HEK293 (cell line): ENCODE data around the gene KBTBD8.

Experiments
- CTCF ChIA-PET: fragments of 350-600 bp; formaldehyde crosslinking; extraction: SDS; loops from one replicate; lab custom pipeline; 2021; ENCODE audit warnings: antibody characterized with exemption; lab: Yijun Ruan, JAX
- POLR2A ChIA-PET: fragments of 300-600 bp; formaldehyde crosslinking; extraction: SDS; loops from one replicate; lab custom pipeline; 2020; ENCODE audit warnings: antibody characterized with exemption, inconsistent platforms; lab: Yijun Ruan, JAX
- H3K27ac ChIP-seq: fragments of 200-500 bp; sonication (Bioruptor generic); 2 replicates; pipeline ENCODE4 v1.5.1; 2014; ENCODE audit warnings: low read depth, low read length, control low read depth, inconsistent platforms; ENCODE audit errors: extremely low read depth
- H3K36me3 ChIP-seq, 2 experiments: fragments of 200-500 bp in 1 of 2; sonication (Bioruptor generic) in 1 of 2; 1 replicate in 1 of 2; 2 replicates in 1 of 2; pipeline ENCODE4 v1.5.1; 2014 to 2017; ENCODE audit warnings: inconsistent platforms in 2 of 2, low read length in 2 of 2; ENCODE audit not compliant: control insufficient read depth in 2 of 2, insufficient read depth in 1 of 2
- H3K4me1 ChIP-seq: fragments of 200-500 bp; sonication (Bioruptor generic); 2 replicates; pipeline ENCODE4 v1.5.1; 2014; ENCODE audit warnings: mild to moderate bottlenecking, low read length, inconsistent platforms; ENCODE audit not compliant: control insufficient read depth, insufficient read depth
- H3K4me3 ChIP-seq: 2 replicates; pipeline ENCODE4 v1.5.1; 2011; ENCODE audit warnings: low read depth, mild to moderate bottlenecking, control low read depth, low read length, moderate library complexity
- H3K9me3 ChIP-seq: fragments of 200-500 bp; sonication (Bioruptor generic); 2 replicates; pipeline ENCODE4 v1.5.1; 2014; ENCODE audit warnings: low read depth, low read length, inconsistent platforms; ENCODE audit not compliant: control insufficient read depth, insufficient read depth
- GLIS2 ChIP-seq: fragments of 450-650 bp; formaldehyde crosslinking; IDR thresholded peaks from 2 replicates; pipeline ENCODE4 v1.5.1; 2016; ENCODE audit warnings: missing biosample characterization, missing genetic modification characterization
- HOXD13 ChIP-seq: sonication (generic); formaldehyde crosslinking; IDR thresholded peaks from 2 replicates; pipeline ENCODE4 v1.8.0; 2022; ENCODE audit warnings: missing genetic modification reagents, borderline replicate concordance
- MEIS1 ChIP-seq: sonication (generic); formaldehyde crosslinking; IDR thresholded peaks from 2 replicates; pipeline ENCODE4 v1.8.1; 2022; ENCODE audit warnings: missing genetic modification reagents, mild to moderate bottlenecking, borderline replicate concordance
- MYNN ChIP-seq: fragments of 450-650 bp; formaldehyde crosslinking; IDR thresholded peaks from 2 replicates; pipeline ENCODE4 v1.5.1; 2016; ENCODE audit warnings: missing biosample characterization, missing genetic modification characterization, borderline replicate concordance
- OVOL3 ChIP-seq: fragments of 450-650 bp; formaldehyde crosslinking; IDR thresholded peaks from 2 replicates; pipeline ENCODE4 v1.5.1; 2016; ENCODE audit warnings: missing biosample characterization, missing genetic modification characterization
- ZBTB49 ChIP-seq: fragments of 450-650 bp; formaldehyde crosslinking; IDR thresholded peaks from 2 replicates; pipeline ENCODE4 v1.5.1; 2016; ENCODE audit warnings: missing biosample characterization, missing genetic modification characterization, low read depth
- ZEB2 ChIP-seq: fragments of 450-650 bp; formaldehyde crosslinking; IDR thresholded peaks from 2 replicates; pipeline ENCODE4 v1.5.1; 2016; ENCODE audit warnings: missing biosample characterization, missing genetic modification characterization
- ZFHX2 ChIP-seq: fragments of 450-650 bp; formaldehyde crosslinking; conservative IDR thresholded peaks from 2 replicates; pipeline ENCODE4 v1.5.1; 2016; ENCODE audit warnings: missing biosample characterization, missing genetic modification characterization
- ZNF146 ChIP-seq: fragments of 450-650 bp; formaldehyde crosslinking; IDR thresholded peaks from 2 replicates; pipeline ENCODE4 v1.5.1; 2016; ENCODE audit warnings: missing biosample characterization, missing genetic modification characterization
- ZNF155 ChIP-seq: fragments of 450-650 bp; formaldehyde crosslinking; IDR thresholded peaks from 2 replicates; pipeline ENCODE4 v1.5.1; 2016; ENCODE audit warnings: missing biosample characterization, missing genetic modification characterization
- ZNF239 ChIP-seq: fragments of 450-650 bp; formaldehyde crosslinking; IDR thresholded peaks from 2 replicates; pipeline ENCODE4 v1.5.1; 2016; ENCODE audit warnings: missing biosample characterization, missing genetic modification characterization
- ZNF248 ChIP-seq: fragments of 450-650 bp; formaldehyde crosslinking; IDR thresholded peaks from 2 replicates; pipeline ENCODE4 v1.5.1; 2017; ENCODE audit warnings: missing biosample characterization, missing genetic modification characterization
- ZNF274 ChIP-seq, 2 experiments: fragments of 200-500 bp in 1 of 2; fragments of 450-650 bp in 1 of 2; sonication (Bioruptor generic) in 1 of 2; formaldehyde crosslinking in 1 of 2; IDR thresholded peaks; 2 replicates each; pipeline versions ENCODE4 v1.5.1 to v1.6.1; 2014 to 2016; ENCODE audit warnings: borderline replicate concordance in 1 of 2, inconsistent platforms in 1 of 2, low read length in 1 of 2, missing biosample characterization in 1 of 2, missing genetic modification characterization in 1 of 2
- ZNF302 ChIP-seq: fragments of 450-650 bp; formaldehyde crosslinking; IDR thresholded peaks from 2 replicates; pipeline ENCODE4 v1.5.1; 2016; ENCODE audit warnings: missing biosample characterization, missing genetic modification characterization, low read depth
- ZNF362 ChIP-seq: fragments of 450-650 bp; formaldehyde crosslinking; IDR thresholded peaks from 2 replicates; pipeline ENCODE4 v1.5.1; 2016; ENCODE audit warnings: missing biosample characterization, missing genetic modification characterization
- ZNF426 ChIP-seq: fragments of 450-650 bp; formaldehyde crosslinking; IDR thresholded peaks from 2 replicates; pipeline ENCODE4 v1.5.1; 2017; ENCODE audit warnings: missing biosample characterization, missing genetic modification characterization, mild to moderate bottlenecking, inconsistent platforms, moderate library complexity
- ZNF449 ChIP-seq: fragments of 450-650 bp; formaldehyde crosslinking; IDR thresholded peaks from 2 replicates; pipeline ENCODE4 v1.5.1; 2017; ENCODE audit warnings: missing biosample characterization, mild to moderate bottlenecking, missing genetic modification characterization, moderate library complexity
- ZNF514 ChIP-seq: fragments of 450-650 bp; formaldehyde crosslinking; IDR thresholded peaks from 2 replicates; pipeline ENCODE4 v1.5.1; 2016; ENCODE audit warnings: missing biosample characterization, missing genetic modification characterization
- ZNF544 ChIP-seq: fragments of 450-650 bp; formaldehyde crosslinking; IDR thresholded peaks from 2 replicates; pipeline ENCODE4 v1.5.0; 2017; ENCODE audit warnings: missing biosample characterization, missing genetic modification characterization
- ZNF548 ChIP-seq: fragments of 450-650 bp; formaldehyde crosslinking; IDR thresholded peaks from 2 replicates; pipeline ENCODE4 v1.5.1; 2016; ENCODE audit warnings: missing biosample characterization, missing genetic modification characterization
- ZNF626 ChIP-seq: fragments of 450-650 bp; sonication (Bioruptor Pico); formaldehyde crosslinking; IDR thresholded peaks from 2 replicates; pipeline ENCODE4 v1.5.1; 2018; ENCODE audit warnings: missing biosample characterization, missing genetic modification characterization, inconsistent platforms
- ZNF660 ChIP-seq: fragments of 450-650 bp; IDR thresholded peaks from 2 replicates; pipeline ENCODE4 v1.5.1; 2018; ENCODE audit warnings: missing biosample characterization, mild to moderate bottlenecking, missing genetic modification characterization
- ZNF664 ChIP-seq: fragments of 450-650 bp; formaldehyde crosslinking; IDR thresholded peaks from 2 replicates; pipeline ENCODE4 v1.5.1; 2016; ENCODE audit warnings: missing biosample characterization, missing genetic modification characterization
- ZNF785 ChIP-seq: fragments of 450-650 bp; formaldehyde crosslinking; IDR thresholded peaks from 2 replicates; pipeline ENCODE4 v1.5.1; 2016; ENCODE audit warnings: missing biosample characterization, missing genetic modification characterization
- ZNF837 ChIP-seq: fragments of 450-650 bp; formaldehyde crosslinking; IDR thresholded peaks from 2 replicates; pipeline ENCODE4 v1.5.1; 2016; ENCODE audit warnings: missing biosample characterization, missing genetic modification characterization
- ZNF843 ChIP-seq: fragments of 450-650 bp; formaldehyde crosslinking; IDR thresholded peaks from 2 replicates; pipeline ENCODE4 v1.5.1; 2016; ENCODE audit warnings: missing biosample characterization, missing genetic modification characterization
- ZXDB ChIP-seq: fragments of 450-650 bp; formaldehyde crosslinking; IDR thresholded peaks from 2 replicates; pipeline ENCODE4 v1.5.1; 2016; ENCODE audit warnings: missing biosample characterization, missing genetic modification characterization

Gene KBTBD8

GRCh38 chr3:67031986-67032385 lies 33.9 kb downstream of the KBTBD8 start:
- Histone ChIP-seq H3K36me3 (no peaks in the 10 kb centered on the region), H3K4me3 (no peak overlapping the region), H3K9me3 (no peaks in the 10 kb centered on the region), H3K4me1 (no peaks in the 10 kb centered on the region), H3K27ac (no peak overlapping the region)
- CTCF ChIA-PET, result no interaction called here
- TF ChIP-seq MEIS1 (CRISPR knock-in tag) (peak; percentile 82; the same call in 1 of the 2 replicates), HOXD13 (CRISPR knock-in tag) (no peak)
- POLR2A ChIA-PET, result no interaction called here

- no peaks in the 10 kb centered on the region for H3K4me1 ChIP-seq
- no peak overlapping the region for H3K4me3 ChIP-seq
- ChIA-PET POLR2A (no interaction called here), CTCF (no interaction called here)
- no peaks in the 10 kb centered on the region for H3K9me3 ChIP-seq
- no peak for TF ChIP-seq ZNF664 (tag by site-specific recombination)
- TF ChIP-seq ZNF544 (tag by site-specific recombination), result no peak
- TF ChIP-seq ZNF785 (tag by site-specific recombination), result no peak
- no peak for TF ChIP-seq MYNN (tag by site-specific recombination)
- no peak for TF ChIP-seq ZNF548 (tag by site-specific recombination)
- no peak for TF ChIP-seq ZNF302 (tag by site-specific recombination)
- TF ChIP-seq ZNF426 (tag by site-specific recombination), result no peak
- no peak for TF ChIP-seq ZNF155
- TF ChIP-seq ZNF837 (tag by site-specific recombination), result no peak
- no peak for TF ChIP-seq ZNF239 (tag by site-specific recombination)
- H3K36me3 ChIP-seq, result no peaks in the 10 kb centered on the region
- no peak overlapping the region for H3K27ac ChIP-seq
These were observed 35.0 kb downstream of the KBTBD8 start for GRCh38 chr3:67033079-67033478.

GRCh38 chr3:67034371-67034770 lies 36.3 kb downstream of the KBTBD8 start:
- POLR2A ChIA-PET, result no interaction called here
- no peaks in the 10 kb centered on the region for H3K9me3 ChIP-seq
- CTCF ChIA-PET, result no interaction called here
- TF ChIP-seq ZNF449 (no peak), ZNF362 (no peak), ZBTB49 (no peak)
- H3K27ac ChIP-seq, result no peak overlapping the region
- H3K4me3 ChIP-seq, result no peak overlapping the region
- no peaks in the 10 kb centered on the region for H3K36me3 ChIP-seq
- H3K4me1 ChIP-seq, result no peaks in the 10 kb centered on the region

GRCh38 chr3:67037615-67038014 lies 39.5 kb downstream of the KBTBD8 start:
- CTCF ChIA-PET, result interaction anchor here (0.6 to 2.5 kb wide), 4 partner anchors 35 to 760 kb away, joined by 3 to 19 read pairs (median 4); no protein-coding TSS in a partner anchor
- H3K9me3 ChIP-seq, result no peaks in the 10 kb centered on the region
- H3K27ac ChIP-seq, result no peak overlapping the region
- H3K4me3 ChIP-seq, result no peak overlapping the region
- POLR2A ChIA-PET, result no interaction called here
- no peaks in the 10 kb centered on the region for H3K36me3 ChIP-seq
- no peaks in the 10 kb centered on the region for H3K4me1 ChIP-seq
- TF ChIP-seq ZNF626 (no peak), ZNF274 (IDR thresholded peaks at IDR 0.05; ENCODE audit: low read length) (no peak), ZNF274 (tag by site-specific recombination; IDR thresholded peaks at IDR 0.05; ENCODE audit: borderline replicate concordance) (no peak), ZXDB (tag by site-specific recombination) (no peak), ZNF146 (tag by site-specific recombination) (no peak), ZEB2 (tag by site-specific recombination) (no peak), ZNF514 (tag by site-specific recombination) (no peak), OVOL3 (tag by site-specific recombination) (no peak), ZNF239 (tag by site-specific recombination) (no peak), ZFHX2 (tag by site-specific recombination) (no peak), GLIS2 (tag by site-specific recombination) (no peak), ZNF660 (tag by site-specific recombination) (no peak), ZNF248 (no peak), ZNF843 (tag by site-specific recombination) (no peak)
